Measurements from ENCODE around the gene CREBZF.

DNA sequence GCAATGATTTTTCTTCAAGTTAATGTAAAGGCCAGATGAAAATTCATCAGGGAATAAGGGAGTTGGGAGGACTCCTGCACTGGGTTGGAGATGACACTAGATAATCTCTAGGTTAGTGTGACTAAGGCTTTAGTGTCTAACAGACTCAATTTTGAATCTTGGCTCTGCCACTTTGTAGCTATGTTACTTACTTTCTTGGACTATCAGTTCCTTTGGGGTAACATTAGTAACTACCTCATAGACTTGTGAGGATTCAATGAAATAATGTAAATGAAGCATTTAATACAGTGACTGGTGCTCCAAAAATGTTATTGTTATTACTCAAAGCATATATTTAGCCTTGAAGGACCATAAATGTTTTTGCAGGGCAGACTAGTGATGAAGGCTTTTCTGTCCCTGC, 30.6 kb upstream of the CREBZF start:
- no peak for TF ChIP-seq CTCF (conservative IDR thresholded peaks at IDR 0.05 in 1 of 2, IDR thresholded peaks at IDR 0.05 in 1 of 2; ENCODE audit: low read depth in 1 of 2, low read length in 2 of 2)
- TF ChIP-seq EZH2 (IDR thresholded peaks at IDR 0.05; ENCODE audit: low read length, missing control alignments): no peak

All from fibroblast of lung (primary cell).